BJ (cell line): Measurements from ENCODE around the gene CD81. TPM values are rescaled to one million over a fixed set of nuclear protein-coding genes. Genes with fewer than 3 reads are reported as not detected.

Experiments used
- CTCF ChIA-PET: fragments of 350-600 bp; formaldehyde crosslinking; extraction: SDS; loops from one replicate; lab custom pipeline; 2021; ENCODE audit warnings: antibody characterized with exemption, inconsistent platforms; lab: Yijun Ruan, JAX
- POLR2A ChIA-PET: fragments of 300-600 bp; sonication (Branson Sonifier 250); formaldehyde crosslinking; extraction: SDS; loops from one replicate; lab custom pipeline; 2021; ENCODE audit warnings: antibody characterized with exemption; lab: Charles Lee
- DNase-seq: peaks from one replicate; pipeline ENCODE4 v3.0.0-alpha.2; 2011; ENCODE audit warnings: low read depth
- H3K27me3 ChIP-seq: 2 replicates; pipeline ENCODE4 v1.6.0; 2011; ENCODE audit warnings: low read length; ENCODE audit not compliant: control insufficient read depth, insufficient read depth
- H3K36me3 ChIP-seq: 2 replicates; pipeline ENCODE4 v1.5.1; 2011; ENCODE audit warnings: low read length; ENCODE audit not compliant: control insufficient read depth, insufficient read depth
- H3K4me3 ChIP-seq: 2 replicates; pipeline ENCODE4 v1.5.1; 2011; ENCODE audit warnings: low read depth, mild to moderate bottlenecking, control low read depth, low read length
- CTCF ChIP-seq: IDR thresholded peaks from 2 replicates; pipeline ENCODE4 v1.5.1; 2011; ENCODE audit warnings: low read depth, mild to moderate bottlenecking, control low read depth, inconsistent platforms, low read length, moderate library complexity; ENCODE audit not compliant: insufficient read depth
- polyA plus RNA-seq: library from polyadenylated mRNA; depleted of rRNA; stranded (reverse); fragments of >200 nt; gene quantifications from 2 replicates; pipeline ENCODE4 v1.2.3, GENCODE V29; 2011

Gene CD81
- polyA plus RNA-seq, 1 experiment, result 875 TPM

- Histone ChIP-seq H3K27me3 (no peaks in the 10 kb centered on the region), H3K4me3 (no peak overlapping the region), H3K36me3 (no peaks in the 10 kb centered on the region)
- no peak for DNase-seq
- POLR2A ChIA-PET, result interaction anchor here (0.7 kb wide), 1 partner anchor 121 kb away, joined by 15 read pairs; no protein-coding TSS in a partner anchor
- TF ChIP-seq CTCF, result no peak
- CTCF ChIA-PET, result interaction anchor here (1.1 to 11.8 kb wide), 7 partner anchors 106 to 467 kb away, joined by 3 to 519 read pairs (median 6); partner anchors contain the start of genes C11orf21 and TSPAN32
These were observed 48.4 kb downstream of the CD81 start for GRCh38 chr11:2425506-2425905.

DNA sequence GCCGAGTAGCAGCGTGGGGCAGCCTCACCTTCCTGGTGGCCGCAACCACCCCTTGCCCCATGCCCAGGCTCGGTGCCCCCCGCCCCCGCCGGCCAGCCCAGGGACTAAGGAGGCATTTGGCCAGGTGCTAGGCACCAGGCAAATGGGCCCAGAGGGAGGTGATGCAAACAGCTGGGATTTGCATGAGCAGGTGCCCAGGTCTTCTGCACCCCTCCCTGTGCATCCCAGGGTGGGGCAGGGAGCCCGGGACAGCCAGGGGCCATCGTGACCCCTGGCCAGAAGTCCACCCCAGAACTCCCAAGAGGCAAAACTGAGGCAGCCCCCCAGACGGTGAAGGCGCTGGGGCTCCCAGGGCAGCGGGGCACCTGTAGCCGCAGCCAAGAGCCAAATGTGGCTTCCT is 49.1 kb downstream of the CD81 start:
- DNase-seq, result no peak
- H3K4me3 ChIP-seq, result no peak overlapping the region
- ChIA-PET POLR2A (no interaction called here), CTCF (interaction anchor here (1.1 to 11.8 kb wide), 7 partner anchors 106 to 466 kb away, joined by 3 to 519 read pairs (median 6); partner anchors contain the start of genes C11orf21 and TSPAN32)
- no peak for TF ChIP-seq CTCF
- H3K36me3 ChIP-seq, result no peaks in the 10 kb centered on the region
- no peaks in the 10 kb centered on the region for H3K27me3 ChIP-seq

- POLR2A ChIA-PET, result no interaction called here
- CTCF ChIA-PET, result interaction anchor here (0.7 to 11.8 kb wide), 12 partner anchors 7 to 464 kb away, joined by 3 to 519 read pairs (median 3); partner anchors contain the start of genes C11orf21 and TSPAN32
These were observed 49.9 kb downstream of the CD81 start for GRCh38 chr11:2426826-2427521.

DNA sequence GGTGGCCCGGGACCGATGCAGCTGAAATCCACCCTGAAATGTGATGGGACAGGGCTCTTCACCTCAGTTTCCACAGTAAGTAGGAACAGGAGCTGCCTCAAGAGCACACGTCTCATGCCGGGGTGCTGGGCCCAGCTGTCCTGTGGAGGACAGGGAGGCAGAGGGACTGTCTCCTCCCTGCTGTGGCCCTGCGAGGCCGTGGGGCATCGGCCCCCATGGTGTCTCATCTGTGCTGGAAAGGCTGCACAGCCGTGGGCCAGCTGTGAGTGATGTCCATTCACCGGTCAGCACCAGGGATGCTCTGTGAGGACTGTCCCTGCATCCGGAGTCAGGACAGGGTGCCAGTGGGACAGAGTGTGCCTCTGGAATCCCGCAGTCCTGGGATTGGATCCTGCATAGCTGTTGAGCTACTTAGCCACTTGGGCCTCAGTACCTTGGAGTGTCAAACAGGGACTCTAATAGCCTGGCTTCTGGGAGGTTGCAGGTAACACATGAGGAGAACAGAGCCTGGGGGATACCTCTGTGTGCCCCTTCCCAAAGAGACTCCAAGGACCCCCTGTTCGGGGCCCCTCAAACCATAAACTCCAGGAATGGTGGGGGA is 50.7 kb downstream of the CD81 start:
- TF ChIP-seq CTCF, result no peak
- H3K4me3 ChIP-seq, result no peak overlapping the region
- ChIA-PET POLR2A (no interaction called here), CTCF (interaction anchor here (0.7 to 11.8 kb wide), 13 partner anchors 8 to 462 kb away, joined by 3 to 519 read pairs (median 3); partner anchors contain the start of genes C11orf21 and TSPAN32)
- no peaks in the 10 kb centered on the region for H3K27me3 ChIP-seq
- no peaks in the 10 kb centered on the region for H3K36me3 ChIP-seq
- DNase-seq, result no peak

More at GRCh38 chr11:2426826-2427521, 49.9 kb downstream of the CD81 start:
- Histone ChIP-seq H3K27me3 (no peaks in the 10 kb centered on the region), H3K4me3 (no peak overlapping the region), H3K36me3 (no peaks in the 10 kb centered on the region)
- DNase-seq, result no peak
- TF ChIP-seq CTCF, result no peak

DNA sequence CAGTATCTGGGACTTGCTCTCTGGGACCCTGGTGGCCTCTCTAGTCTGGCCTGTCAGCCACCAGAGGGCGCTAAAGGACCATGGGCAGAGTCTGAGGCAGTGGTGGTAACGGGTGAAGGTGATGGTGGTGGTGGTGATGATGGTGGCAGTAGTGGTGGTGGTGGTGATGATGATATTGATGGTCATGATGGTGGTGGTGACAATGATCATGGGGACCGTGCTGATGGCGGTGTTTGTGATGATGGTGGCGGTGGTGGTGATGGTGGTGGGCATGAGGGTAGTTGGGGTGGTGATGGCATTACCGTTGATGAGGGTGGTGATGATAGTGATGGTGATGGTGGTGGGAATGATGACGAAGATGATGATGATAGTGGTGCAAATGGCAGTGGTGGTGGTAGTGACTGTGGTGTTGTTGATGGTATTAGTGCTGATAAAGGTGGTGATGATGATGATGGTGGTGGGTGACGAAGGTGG is 51.2 kb downstream of the CD81 start:
- TF ChIP-seq CTCF, result peak; percentile 86
- H3K4me3 ChIP-seq, result no peak overlapping the region
- H3K36me3 ChIP-seq, result no peaks in the 10 kb centered on the region
- DNase-seq, result no peak
- H3K27me3 ChIP-seq, result no peaks in the 10 kb centered on the region
- ChIA-PET POLR2A (no interaction called here), CTCF (interaction anchor here (0.9 to 11.8 kb wide), 8 partner anchors 8 to 462 kb away, joined by 3 to 519 read pairs (median 4); partner anchors contain the start of genes C11orf21 and TSPAN32)
